Calu3 (cell line): ENCODE data around the gene KLK5. TPM values are rescaled to one million over a fixed set of nuclear protein-coding genes. Genes with fewer than 3 reads are reported as not detected.
"Not testable (repeated sequence)": the region's sequence is repeated elsewhere in the genome, so short reads cannot be mapped to it uniquely, and the experiment has no call there.

Source experiments
- BruUV-seq: library from RNA; stranded (reverse); fragments of 400-500 nt; replicated peaks from 2 replicates; lab custom pipeline; 2021; lab: Mats Ljungman, UMichigan
- CTCF ChIA-PET: fragments of 300-600 bp; sonication (Branson Sonifier 250); formaldehyde crosslinking; loops from one replicate; lab custom pipeline; 2022; ENCODE audit warnings: antibody characterized with exemption; lab: Charles Lee
- DNase-seq: peaks from one replicate; pipeline ENCODE4 v3.0.0; 2022
- H3K27ac Mint-ChIP-seq: one replicate; pipeline ENCODE4 v1.8.0; 2022; ENCODE audit warnings: mixed read lengths; ENCODE audit not compliant: unreplicated experiment
- H3K27me3 Mint-ChIP-seq: one replicate; pipeline ENCODE4 v1.8.0; 2022; ENCODE audit warnings: mixed read lengths; ENCODE audit not compliant: unreplicated experiment
- H3K36me3 Mint-ChIP-seq: one replicate; pipeline ENCODE4 v1.8.0; 2022; ENCODE audit warnings: mild to moderate bottlenecking, moderate library complexity, mixed read lengths; ENCODE audit not compliant: insufficient read depth, unreplicated experiment
- H3K4me1 Mint-ChIP-seq: one replicate; pipeline ENCODE4 v1.8.0; 2022; ENCODE audit warnings: mild to moderate bottlenecking, low read depth, mixed read lengths; ENCODE audit not compliant: unreplicated experiment
- H3K4me3 Mint-ChIP-seq: one replicate; pipeline ENCODE4 v1.8.0; 2022; ENCODE audit warnings: mild to moderate bottlenecking, low read depth, moderate library complexity, mixed read lengths; ENCODE audit not compliant: unreplicated experiment
- H3K9me3 Mint-ChIP-seq: one replicate; pipeline ENCODE4 v1.8.0; 2022; ENCODE audit warnings: low read depth, mixed read lengths; ENCODE audit not compliant: unreplicated experiment
- intact Hi-C: fragments of 100-400 bp; cut with micrococcal nuclease; formaldehyde crosslinking; loops from one replicate; pipeline ENCODE4 v1.10.0; 2022; ENCODE audit not compliant: unreplicated experiment
- total RNA-seq: library from RNA; stranded (reverse); gene quantifications from 2 replicates; pipeline ENCODE4 v1.2.3, GENCODE V29; 2022
- TF ChIP-seq, protein P1 (sequence below): fragments of 200-600 bp; IDR thresholded peaks from one replicate; pipeline ENCODE4 v1.8.0; 2022; ENCODE audit warnings: antibody characterized with exemption; ENCODE audit not compliant: unreplicated experiment

KLK5 gene
- total RNA-seq, 1 experiment from 2014 or later = 0.38 TPM

DNA sequence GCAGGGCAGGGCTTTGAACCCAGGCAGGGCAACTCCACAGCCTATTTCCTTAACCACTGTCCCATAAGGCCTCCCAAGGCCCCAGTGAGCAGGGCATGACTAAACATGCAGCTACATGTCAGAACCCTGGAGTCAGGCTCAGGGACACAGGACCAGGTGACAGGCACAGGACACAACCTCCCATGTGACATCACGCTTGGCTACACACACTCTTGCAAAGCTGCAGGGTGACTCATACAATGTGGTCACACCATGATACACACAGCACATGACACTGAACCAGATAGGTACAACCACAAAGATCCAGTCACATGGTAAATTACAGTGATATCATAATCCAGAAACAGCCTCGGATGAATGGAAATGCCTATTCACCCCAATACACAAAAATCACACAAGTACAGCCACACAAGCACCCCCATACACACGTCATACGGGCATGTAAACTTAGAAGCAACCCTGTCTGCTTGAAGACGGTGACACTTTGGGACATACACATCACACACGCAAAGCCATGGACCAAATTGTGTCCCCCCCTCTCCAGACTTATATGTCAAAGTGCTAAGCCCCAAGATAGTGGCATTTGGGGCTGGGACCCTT lies 56.1 kb downstream of the KLK5 start:
- TF ChIP-seq, protein P1, sequence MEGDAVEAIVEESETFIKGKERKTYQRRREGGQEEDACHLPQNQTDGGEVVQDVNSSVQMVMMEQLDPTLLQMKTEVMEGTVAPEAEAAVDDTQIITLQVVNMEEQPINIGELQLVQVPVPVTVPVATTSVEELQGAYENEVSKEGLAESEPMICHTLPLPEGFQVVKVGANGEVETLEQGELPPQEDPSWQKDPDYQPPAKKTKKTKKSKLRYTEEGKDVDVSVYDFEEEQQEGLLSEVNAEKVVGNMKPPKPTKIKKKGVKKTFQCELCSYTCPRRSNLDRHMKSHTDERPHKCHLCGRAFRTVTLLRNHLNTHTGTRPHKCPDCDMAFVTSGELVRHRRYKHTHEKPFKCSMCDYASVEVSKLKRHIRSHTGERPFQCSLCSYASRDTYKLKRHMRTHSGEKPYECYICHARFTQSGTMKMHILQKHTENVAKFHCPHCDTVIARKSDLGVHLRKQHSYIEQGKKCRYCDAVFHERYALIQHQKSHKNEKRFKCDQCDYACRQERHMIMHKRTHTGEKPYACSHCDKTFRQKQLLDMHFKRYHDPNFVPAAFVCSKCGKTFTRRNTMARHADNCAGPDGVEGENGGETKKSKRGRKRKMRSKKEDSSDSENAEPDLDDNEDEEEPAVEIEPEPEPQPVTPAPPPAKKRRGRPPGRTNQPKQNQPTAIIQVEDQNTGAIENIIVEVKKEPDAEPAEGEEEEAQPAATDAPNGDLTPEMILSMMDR = no peak
- Mint-ChIP-seq H3K4me1 (peaks cover 21% of the 10 kb centered on the region), H3K36me3 (peaks cover 8% of the 10 kb centered on the region), H3K4me3 (no peak overlapping the region), H3K27me3 (peaks cover 39% of the 10 kb centered on the region), H3K9me3 (no peaks in the 10 kb centered on the region), H3K27ac (peak overlapping the region; percentile 66)
- CTCF ChIA-PET = interaction anchor here (0.5 to 1.3 kb wide), 6 partner anchors 15 to 172 kb away, joined by 3 to 8 read pairs (median 6); no protein-coding TSS in a partner anchor
- DNase-seq = peak; percentile 78
- intact Hi-C loops = no loop called here
- BruUV-seq = no TSS peak

DNA sequence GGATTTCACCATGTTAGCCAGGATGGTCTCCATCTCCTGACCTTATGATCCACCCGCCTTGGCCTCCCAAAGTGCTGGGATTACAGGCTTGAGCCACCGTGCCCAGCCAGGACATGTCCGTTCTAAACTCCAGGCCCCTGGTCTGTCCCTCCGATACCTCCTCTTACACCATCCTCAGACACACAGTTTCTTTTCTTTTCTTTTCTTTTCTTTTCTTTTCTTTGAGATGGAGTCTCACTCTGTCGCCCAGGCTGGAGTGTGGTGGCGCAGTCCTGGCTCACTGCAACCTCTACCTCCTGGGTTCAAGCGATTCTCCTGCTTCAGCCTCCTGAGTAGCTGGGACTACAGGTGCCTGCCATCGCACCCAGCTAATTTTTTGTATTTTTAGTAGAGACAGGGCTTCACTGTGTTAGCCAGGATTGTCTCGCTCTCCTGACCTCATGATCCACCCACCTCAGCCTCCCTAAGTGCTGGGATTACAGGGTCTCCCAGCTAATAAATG lies 56.7 kb downstream of the KLK5 start:
- intact Hi-C loops = not testable (repeated sequence)
- peaks cover 39% of the 10 kb centered on the region for H3K27me3 Mint-ChIP-seq
- TSS peak; percentile 100 for BruUV-seq

DNA sequence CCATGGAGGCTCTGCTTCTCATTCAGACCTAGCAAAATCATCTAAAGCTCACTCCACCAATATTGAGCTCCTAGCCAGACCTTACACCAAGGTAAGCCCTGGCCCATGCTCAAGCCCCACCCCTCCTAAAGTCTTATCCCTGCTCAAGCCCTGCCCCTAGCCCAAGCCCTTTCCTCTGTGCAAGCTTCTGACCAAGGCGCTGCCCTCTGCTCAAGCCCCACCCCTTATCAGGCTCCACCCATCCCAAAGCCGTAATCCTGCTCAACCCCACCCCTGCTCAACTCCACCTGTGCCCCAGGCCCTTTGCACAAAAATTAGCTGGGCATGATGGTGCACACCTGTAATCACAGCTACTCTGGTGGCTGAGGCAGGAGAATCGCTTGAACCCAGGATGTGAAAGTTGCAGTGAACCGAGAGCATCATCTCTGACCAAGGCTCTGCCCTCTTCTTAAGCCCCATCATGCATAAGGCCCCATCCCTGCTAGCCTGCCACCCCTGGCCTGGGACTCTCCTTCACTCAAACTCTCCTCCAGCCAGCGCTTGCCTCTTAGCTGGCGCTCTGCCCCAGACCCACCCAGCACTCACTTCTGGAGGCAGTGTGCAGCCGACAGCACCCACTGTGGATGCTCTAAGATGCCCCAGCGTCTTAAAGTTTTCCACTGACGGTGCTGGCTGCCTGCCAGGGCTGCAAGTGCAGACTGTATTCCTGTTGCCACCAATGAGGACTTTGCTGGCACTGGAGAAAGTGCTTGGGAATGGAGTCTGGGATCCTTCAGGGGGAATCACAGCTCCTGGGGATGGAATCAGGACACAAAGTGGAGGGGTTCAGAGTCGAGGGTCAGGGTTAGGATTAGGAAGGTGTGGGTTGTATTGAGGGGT lies 58.1 kb downstream of the KLK5 start:
- TF ChIP-seq, protein P1 = no peak
- no peak for DNase-seq
- H3K36me3 Mint-ChIP-seq = peaks cover 8% of the 10 kb centered on the region
- peaks cover 51% of the 10 kb centered on the region for H3K27me3 Mint-ChIP-seq
- no peak overlapping the region for H3K4me3 Mint-ChIP-seq
- H3K27ac Mint-ChIP-seq = no peak overlapping the region
- no TSS peak for BruUV-seq
- CTCF ChIA-PET = interaction anchor here (0.7 to 1.2 kb wide), 2 partner anchors 91 to 123 kb away, joined by 3 to 5 read pairs; no protein-coding TSS in a partner anchor
- intact Hi-C loops = no loop called here
- no peaks in the 10 kb centered on the region for H3K9me3 Mint-ChIP-seq
- H3K4me1 Mint-ChIP-seq = peaks cover 21% of the 10 kb centered on the region

More for the DNA sequence above, 56.7 kb downstream of the KLK5 start:
- CTCF ChIA-PET = interaction anchor here (0.5 to 1.3 kb wide), 6 partner anchors 15 to 171 kb away, joined by 3 to 8 read pairs (median 6); no protein-coding TSS in a partner anchor
- Mint-ChIP-seq H3K27ac (peak overlapping the region; percentile 66), H3K4me1 (peaks cover 21% of the 10 kb centered on the region)
- not testable (repeated sequence) for H3K9me3 Mint-ChIP-seq, DNase-seq, H3K36me3 Mint-ChIP-seq, H3K4me3 Mint-ChIP-seq

Other genes with a start within 250 kb of the KLK5 start
- not detected in 2 replicates for gene SHANK1, start 233.2 kb downstream of the KLK5 start, total RNA-seq
- 2.3 and 2.4 TPM in 2 replicates for gene CLEC11A, start 229.7 kb downstream of the KLK5 start, total RNA-seq
- not detected in 2 replicates for gene GPR32, start 182.6 kb downstream of the KLK5 start, total RNA-seq
- not detected in 2 replicates for gene ACP4, start 162.6 kb downstream of the KLK5 start, total RNA-seq
- not detected in 2 replicates for gene KLK1, start 129.3 kb downstream of the KLK5 start, total RNA-seq
- not detected in 2 replicates for gene KLK15, start 119.5 kb downstream of the KLK5 start, total RNA-seq
- gene KLK3, start 98.1 kb downstream of the KLK5 start, total RNA-seq = not detected in 2 replicates
- gene KLK2, start 79.6 kb downstream of the KLK5 start, total RNA-seq = not detected in 2 replicates
- gene KLK4, start 41.6 kb downstream of the KLK5 start, total RNA-seq = not detected in 2 replicates
- gene KLK6, start 16.6 kb upstream of the KLK5 start, total RNA-seq = 269 and 350 TPM in 2 replicates
- 6.5 and 7.9 TPM in 2 replicates for gene KLK7, start 30.9 kb upstream of the KLK5 start, total RNA-seq
- 0.71 and 0.91 TPM in 2 replicates for gene KLK8, start 48.6 kb upstream of the KLK5 start, total RNA-seq
- 24.2 and 32.9 TPM in 2 replicates for gene KLK10, start 66.7 kb upstream of the KLK5 start, total RNA-seq
- 10.8 and 25.1 TPM in 2 replicates for gene KLK11, start 73.6 kb upstream of the KLK5 start, total RNA-seq
- gene KLK12, start 82.0 kb upstream of the KLK5 start, total RNA-seq = not detected in 2 replicates
- gene KLK13, start 112.1 kb upstream of the KLK5 start, total RNA-seq = not detected in 2 replicates
- gene KLK14, start 129.8 kb upstream of the KLK5 start, total RNA-seq = 0.34 and 0.38 TPM in 2 replicates
- 11.3 and 12.0 TPM in 2 replicates for gene CTU1, start 155.4 kb upstream of the KLK5 start, total RNA-seq
- not detected in 2 replicates for gene SIGLEC9, start 171.9 kb upstream of the KLK5 start, total RNA-seq
- gene SIGLEC7, start 189.3 kb upstream of the KLK5 start, total RNA-seq = not detected in 2 replicates